Inflammatory macrophage treated with lipopolysaccharide for 1 hour (primary cell): ENCODE results near the gene PRMT7.

ENCODE experiments used
- DNase-seq, 2 donors: peaks; one replicate each; pipeline ENCODE4 v3.0.0-alpha.2; 2020 to 2022

PRMT7 gene

GRCh38 chr16:68350813-68351350 lies 40.1 kb downstream of the PRMT7 start:
- no peak for DNase-seq

GRCh38 chr16:68351463-68351862 lies 40.6 kb downstream of the PRMT7 start:
- DNase-seq, result no peak

DNA sequence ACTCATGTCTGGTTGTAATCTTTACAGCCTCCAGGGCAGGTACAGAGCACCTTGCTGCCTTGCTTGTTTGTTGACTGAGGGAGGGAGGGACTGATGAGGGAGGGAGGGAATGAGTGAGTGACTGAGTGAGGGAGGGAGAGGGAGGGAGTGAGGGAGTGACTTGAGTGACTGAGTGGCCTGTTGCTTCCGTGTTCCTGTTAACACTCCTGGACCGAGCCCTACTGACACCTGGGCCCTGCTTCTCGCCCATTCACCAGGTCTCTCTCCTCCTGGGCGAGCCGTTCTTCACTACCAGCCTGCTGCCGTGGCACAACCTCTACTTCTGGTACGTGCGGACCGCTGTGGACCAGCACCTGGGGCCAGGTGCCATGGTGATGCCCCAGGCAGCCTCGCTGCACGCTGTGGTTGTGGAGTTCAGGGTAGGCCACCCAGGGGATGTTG lies 41.2 kb downstream of the PRMT7 start:
- no peak for DNase-seq

- no peak for DNase-seq
Measured at GRCh38 chr16:68353366-68353765, 42.5 kb downstream of the PRMT7 start.

GRCh38 chr16:68354816-68355215 lies 44.0 kb downstream of the PRMT7 start:
- no peak for DNase-seq

GRCh38 chr16:68355447-68356248 lies 44.8 kb downstream of the PRMT7 start:
- no peak for DNase-seq

DNA sequence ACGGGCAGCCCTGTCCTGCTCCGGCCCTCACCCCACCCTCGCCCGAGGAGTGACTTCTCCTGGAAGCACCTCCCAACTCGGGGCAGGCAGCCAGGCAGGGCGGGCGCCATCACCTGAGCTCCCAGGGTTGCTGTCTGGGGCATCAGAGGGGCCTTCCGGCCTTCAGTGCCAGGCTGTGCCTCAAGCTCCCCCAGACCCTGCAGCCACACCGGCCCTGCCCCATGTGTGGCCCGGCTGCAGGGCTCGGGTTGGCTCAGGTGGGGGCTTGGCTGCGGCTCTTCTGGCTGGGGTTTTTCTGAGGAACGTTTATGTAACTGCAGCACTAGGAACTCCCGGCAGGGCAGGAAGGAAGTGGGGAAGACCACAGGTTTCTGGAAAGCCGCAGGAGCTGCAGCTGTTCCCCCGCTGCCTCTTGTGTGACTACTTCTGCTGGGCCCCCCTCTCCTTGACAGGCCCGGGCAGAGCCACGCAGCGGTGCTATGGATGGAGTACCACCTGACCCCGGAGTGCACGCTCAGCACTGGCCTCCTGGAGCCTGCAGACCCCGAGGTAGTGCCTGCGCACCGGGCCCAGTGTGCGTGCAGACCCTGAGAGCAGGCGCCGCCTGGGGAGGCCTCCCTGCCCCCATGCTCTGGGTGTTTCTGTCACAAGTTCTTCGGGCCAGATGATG lies 45.6 kb downstream of the PRMT7 start:
- DNase-seq, result no peak

DNA sequence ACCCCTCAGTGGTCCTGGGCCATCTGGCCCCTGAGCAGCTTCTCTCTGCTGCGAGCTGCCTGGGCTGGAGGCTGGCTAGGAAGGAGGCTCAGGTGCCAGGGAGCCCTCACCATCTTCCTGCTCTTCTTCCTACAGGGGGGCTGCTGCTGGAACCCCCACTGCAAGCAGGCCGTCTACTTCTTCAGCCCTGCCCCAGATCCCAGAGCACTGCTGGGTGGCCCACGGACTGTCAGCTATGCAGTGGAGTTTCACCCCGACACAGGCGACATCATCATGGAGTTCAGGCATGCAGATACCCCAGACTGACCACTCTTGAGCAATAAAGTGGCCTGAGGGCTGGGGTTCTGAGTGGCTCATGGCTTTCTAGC lies 46.1 kb downstream of the PRMT7 start:
- no peak for DNase-seq

- DNase-seq, result no peak
Measured at GRCh38 chr16:68357521-68357922, 46.7 kb downstream of the PRMT7 start.

- no peak for DNase-seq
Measured at GRCh38 chr16:68357923-68358322, 47.1 kb downstream of the PRMT7 start.

DNA sequence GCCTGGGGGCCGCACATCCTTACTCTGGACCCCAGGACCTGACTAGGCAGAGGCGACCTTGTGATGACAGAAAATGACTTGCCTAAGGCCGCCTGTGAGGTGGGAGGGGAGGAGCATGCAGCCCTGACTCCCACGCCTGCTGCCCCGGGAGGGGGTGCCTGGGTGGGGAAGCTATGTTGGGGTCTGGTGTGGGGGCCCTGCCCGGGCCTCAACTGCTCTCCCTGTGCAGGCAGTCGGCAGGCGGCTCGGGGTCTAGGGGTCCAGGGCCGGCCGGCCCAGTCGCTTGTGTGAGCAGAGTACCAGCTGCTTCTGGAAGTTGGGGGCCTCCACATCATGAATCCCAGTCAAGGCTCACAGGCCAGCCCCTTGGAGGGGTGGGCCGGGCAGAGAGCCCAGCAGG lies 48.1 kb downstream of the PRMT7 start:
- no peak for DNase-seq

- DNase-seq, result no peak
Measured at GRCh38 chr16:68359398-68360191, 48.8 kb downstream of the PRMT7 start.

- DNase-seq, result no peak
Measured at GRCh38 chr16:68360547-68360946, 49.7 kb downstream of the PRMT7 start.

DNA sequence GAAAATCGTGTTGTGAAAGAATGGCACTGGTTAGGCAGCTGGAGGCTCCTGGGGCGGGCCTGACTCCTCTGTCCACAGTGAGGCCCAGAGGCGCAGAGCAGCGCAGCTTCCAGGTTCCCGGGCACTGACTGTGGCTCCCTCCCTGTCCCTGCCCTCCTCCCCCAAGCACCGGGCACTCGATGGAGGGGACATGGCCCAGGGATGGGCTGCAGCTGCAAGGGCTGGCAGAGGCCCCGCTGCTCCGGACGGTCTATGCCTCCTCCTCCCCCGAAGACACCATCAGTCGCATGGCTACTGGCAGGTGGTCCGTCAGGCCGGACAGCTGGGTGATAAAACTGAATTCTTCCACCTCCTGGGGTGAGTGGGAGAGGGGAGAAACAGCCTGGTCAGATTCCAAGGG lies 50.1 kb downstream of the PRMT7 start:
- no peak for DNase-seq

- DNase-seq, result no peak
Measured at GRCh38 chr16:68361485-68361884, 50.7 kb downstream of the PRMT7 start.

GRCh38 chr16:68362262-68362913 lies 51.6 kb downstream of the PRMT7 start:
- no peak for DNase-seq

DNA sequence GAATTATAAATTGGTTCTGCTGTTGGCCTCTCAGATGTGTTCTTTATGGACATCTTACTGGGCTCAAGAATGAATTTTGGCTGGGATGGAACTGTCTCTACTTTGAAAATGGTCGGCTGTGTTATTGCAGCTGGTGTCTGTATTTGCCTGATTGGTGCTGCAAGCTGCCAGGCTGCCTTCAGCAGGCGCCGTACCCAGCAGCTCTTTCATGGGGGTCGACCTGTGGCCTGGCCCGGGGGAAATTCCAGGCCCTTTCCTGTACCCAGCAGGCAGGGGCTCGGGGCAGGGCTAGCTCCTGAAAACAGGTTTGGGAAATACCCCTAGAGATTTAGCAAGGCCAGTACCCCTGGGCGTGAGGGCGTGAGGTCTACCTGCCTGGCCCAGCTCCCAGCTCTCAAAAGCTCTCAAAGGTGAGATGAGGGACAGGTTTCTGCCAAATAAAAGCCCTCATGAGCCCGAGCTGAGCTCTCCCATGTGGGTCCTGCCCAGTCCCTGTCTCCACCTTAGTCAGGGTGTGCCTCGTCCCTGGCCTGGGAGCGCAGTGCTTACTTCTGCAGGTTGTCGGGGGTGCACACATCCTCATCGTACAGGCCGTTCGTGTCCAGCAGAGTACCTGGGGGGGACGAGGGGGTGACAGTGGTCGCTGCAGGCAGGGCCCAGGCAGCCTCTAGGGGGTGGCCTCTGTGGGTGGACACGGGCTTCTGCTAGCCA lies 52.3 kb downstream of the PRMT7 start:
- no peak for DNase-seq

- DNase-seq, result peak; percentile 65 to 70
Measured at GRCh38 chr16:68363658-68364521, 53.1 kb downstream of the PRMT7 start.

DNA sequence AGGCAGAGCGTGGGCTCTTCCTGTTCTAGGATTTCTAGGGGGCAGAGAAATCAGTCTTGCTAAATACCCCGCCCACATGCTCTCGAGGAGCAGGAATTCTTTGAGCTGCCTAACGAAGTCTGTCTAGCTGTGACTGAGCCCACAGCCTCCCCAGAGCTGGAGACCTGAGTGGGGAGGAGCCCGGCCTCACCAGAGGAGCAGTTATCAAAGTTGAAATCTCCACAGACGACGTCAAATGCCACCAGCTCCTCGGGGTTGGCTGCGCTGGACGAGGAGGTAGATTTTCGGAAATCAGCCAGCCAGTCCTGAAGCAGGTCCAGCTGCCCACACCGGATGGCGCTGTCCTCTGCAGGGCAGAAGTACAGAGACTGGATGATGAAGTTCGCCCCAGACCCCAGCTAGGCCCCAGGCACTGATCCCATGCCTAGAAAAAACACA lies 53.8 kb downstream of the PRMT7 start:
- DNase-seq, result peak in 1 of 2 donors; percentile 75

- DNase-seq, result peak; percentile 29 to 45
Measured at GRCh38 chr16:68365167-68365817, 54.5 kb downstream of the PRMT7 start.

DNA sequence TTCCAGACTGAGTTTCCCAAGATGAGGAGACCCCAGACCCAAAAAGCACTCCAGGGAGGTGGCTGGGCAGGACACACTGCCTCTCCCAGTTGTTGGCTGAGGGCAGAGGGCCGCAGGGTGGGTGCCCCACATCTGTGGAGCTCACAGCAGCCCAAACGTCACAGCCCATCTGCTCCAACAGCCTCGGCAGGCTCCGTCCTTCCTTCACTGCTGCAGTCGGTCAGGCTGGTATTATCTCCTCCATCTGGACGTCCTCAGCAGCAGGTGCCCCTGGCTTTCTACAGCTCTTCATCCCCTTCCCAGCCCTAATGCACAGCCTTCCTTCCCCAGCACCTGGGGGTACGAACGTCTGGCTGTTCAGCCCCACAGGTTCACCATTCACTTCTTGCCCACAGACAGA lies 55.2 kb downstream of the PRMT7 start:
- no peak for DNase-seq
